Activated CD8-positive, alpha-beta memory T cell treated with anti-CD3 and anti-CD28 coated beads, Interleukin-2, amount 50 U/mL, for 48 hours (primary cell): Measurements from ENCODE around the gene C1QTNF5.
A peak's percentile ranks its signal among the peaks of the same experiment; 100 is the strongest.

Experiments
- DNase-seq: peaks from one replicate; pipeline ENCODE4 v3.0.0-alpha.2; 2020

Gene C1QTNF5

DNA sequence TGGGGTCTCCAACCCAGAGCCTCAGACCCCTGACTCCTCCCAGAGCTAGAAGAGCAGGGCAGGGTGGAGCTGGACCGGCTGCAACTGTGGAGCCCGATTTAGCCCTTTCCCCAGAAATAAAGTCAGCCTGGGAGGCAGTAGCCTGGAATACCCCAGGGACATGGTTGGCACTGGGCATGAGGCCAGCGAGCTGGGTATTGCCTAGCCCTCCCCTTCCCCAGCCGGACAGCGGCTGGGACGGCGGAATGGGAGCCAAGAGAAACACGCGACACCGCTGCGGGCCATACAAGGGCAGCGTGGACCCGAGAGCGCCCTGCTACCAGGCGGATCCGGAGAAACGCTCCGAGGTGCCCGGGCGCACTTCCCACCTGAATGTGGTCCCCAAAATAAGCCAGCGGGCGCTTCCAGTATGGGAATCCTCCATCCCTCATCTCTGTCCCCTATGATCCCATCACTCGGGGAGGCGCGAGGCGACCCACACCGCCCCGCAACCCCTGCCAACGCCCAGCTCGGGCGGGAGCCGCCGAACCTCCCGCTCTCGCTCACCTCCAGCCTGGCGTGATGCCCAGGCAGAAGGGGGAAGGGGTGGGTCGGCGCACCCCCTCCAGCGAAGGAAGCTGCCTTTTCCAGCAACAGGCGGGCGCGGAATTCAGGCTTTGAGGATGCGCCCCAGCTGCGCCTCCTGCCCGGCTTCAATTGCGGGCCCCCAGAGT lies 24.5 kb downstream of the C1QTNF5 start:
- DNase-seq = peak; percentile 66

DNA sequence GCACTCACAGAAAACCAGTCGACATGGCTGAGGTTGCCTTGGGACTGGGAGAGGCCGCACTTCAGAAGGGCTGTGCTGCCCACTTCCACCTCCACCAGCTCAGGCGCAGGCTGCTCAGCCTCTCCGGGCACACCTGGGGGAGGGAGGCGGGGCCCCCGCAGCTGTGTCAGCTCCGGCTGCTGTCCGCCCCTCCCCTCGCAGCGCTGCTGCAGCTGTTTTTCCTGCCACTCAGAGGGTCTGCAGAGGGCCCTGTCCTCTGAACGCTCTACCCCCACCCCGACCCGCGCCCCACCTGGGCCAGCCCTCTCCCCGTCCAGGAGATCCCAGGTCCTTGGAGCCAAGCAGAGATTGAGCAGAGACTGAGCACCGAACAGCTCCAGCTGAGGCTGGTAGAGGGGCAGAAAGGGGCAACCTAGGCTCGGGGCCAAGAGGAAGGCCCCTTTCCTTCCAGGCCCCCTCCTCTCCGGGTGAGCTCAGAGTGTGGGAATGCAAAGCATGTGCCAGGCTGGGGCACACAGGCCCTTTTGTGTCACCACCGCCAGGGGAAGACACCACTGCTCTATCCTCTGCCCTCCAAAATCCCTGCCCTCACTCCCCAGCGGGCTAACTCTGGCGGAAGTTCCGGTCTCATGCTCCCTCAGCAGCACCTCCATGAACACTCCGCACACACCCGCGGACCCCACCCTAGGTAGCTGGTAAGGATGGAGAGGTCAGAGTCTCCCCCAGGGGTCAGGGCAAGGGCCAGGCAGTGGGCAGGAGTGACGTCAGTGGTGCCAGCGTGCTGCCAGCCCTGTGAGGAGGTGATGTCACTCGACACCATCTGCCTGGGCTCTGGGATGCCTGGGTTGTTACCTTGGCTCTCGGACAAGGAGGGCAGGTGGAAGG lies 25.3 kb downstream of the C1QTNF5 start:
- peak; percentile 71 for DNase-seq

- DNase-seq = no peak
These were observed 26.0 kb downstream of the C1QTNF5 start for GRCh38 chr11:119314726-119315125.

GRCh38 chr11:119310682-119311052 lies 30.0 kb downstream of the C1QTNF5 start:
- no peak for DNase-seq

- no peak for DNase-seq
These were observed 30.6 kb downstream of the C1QTNF5 start for GRCh38 chr11:119309953-119310681.

DNA sequence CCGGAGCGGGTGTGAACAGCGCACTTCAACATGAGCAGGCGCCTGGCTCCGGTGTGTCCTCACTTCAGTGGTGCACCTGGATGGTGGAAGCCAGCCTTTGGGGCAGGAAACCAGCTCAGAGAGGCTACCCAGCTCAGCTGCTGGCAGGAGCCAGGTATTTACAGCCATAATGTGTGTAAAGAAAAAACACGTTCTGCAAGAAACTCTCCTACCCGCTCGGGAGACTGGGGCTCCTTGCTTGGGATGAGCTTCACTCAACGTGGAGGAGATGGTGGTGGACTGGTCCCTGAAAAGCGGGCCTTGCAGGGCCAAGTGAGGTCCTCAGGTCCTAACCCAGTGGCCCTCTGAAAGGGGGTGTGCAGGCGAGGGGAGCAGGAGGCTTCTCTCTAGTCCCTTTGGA lies 31.3 kb downstream of the C1QTNF5 start:
- no peak for DNase-seq

DNA sequence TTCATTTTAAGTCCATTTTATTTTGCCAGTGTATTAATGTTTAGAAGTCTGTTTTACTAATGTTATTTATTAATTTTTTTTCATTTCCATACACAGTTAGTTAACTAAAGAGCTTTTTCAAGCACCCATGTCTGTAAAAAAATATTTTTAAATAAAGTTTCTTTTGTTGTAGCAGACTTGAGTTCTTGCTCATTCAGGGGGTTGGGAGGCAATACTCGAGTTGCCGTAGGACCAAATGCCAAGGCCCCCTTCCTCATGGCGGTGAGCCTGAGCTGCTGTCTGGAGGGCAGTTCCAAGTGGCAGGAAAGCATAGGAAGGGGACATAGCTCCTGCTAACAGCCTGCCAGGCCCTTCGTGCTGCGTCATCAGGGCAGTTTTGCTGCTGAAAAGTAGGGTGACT lies 32.7 kb downstream of the C1QTNF5 start:
- no peak for DNase-seq

DNA sequence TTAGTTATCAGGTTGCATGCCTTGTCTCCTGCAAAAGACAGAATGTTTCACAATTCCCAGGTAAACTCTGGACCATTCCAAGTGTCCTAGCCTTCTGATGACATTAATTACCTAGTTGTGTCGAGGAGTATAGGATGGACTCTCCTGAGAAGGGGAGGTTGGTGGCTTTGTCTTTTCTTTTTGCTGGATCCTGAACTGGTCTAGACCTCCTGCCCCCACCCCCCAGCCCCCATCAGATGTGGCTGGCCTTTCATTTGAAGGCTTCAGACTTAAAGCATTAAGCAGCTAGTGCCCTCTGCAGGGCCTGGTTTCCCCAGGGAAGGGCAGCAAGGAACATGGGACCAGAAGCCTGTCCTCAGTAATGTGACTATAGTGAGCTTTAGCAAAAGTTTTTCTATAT lies 33.5 kb downstream of the C1QTNF5 start:
- DNase-seq = no peak

GRCh38 chr11:119306373-119306890 lies 34.3 kb downstream of the C1QTNF5 start:
- peak; percentile 58 for DNase-seq

DNA sequence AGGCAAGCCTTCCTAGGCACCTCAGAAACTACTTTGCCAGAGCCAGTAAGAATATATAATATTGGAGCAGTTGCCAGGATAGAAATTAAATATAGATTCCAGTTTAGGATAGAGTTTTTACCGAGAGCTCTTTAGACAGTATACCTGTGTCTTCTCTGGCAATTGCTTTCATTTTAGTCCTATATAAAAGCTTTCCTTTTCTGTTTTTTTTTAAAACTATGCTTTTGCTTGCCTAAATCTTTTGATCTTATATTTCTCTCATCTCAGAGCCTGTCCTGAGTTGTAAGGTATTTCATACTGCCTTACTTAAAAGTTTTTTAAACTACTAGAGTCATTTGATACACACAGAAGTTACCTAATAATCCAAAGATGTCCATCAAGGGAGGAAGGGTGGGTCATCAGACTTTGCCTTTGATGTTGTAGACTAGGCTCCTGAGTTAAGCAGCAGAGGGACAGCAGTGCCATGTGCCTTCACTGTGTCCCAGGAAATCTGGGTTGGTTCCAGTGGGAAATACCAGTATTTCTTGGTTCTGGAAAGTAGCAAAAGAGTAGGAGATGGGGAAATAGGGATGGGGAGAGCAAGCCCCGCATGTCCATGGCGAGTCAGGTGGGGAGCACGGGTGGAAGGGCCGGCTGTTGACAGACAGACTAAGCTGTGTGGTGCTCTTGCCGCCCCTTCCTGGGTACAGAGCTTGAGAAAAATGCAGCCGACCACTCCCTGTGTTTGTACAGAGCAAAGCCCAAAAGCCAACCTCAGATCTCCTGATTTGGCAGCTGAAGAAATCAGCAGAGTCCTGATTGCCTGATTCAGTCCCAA lies 34.9 kb downstream of the C1QTNF5 start:
- DNase-seq = no peak

DNA sequence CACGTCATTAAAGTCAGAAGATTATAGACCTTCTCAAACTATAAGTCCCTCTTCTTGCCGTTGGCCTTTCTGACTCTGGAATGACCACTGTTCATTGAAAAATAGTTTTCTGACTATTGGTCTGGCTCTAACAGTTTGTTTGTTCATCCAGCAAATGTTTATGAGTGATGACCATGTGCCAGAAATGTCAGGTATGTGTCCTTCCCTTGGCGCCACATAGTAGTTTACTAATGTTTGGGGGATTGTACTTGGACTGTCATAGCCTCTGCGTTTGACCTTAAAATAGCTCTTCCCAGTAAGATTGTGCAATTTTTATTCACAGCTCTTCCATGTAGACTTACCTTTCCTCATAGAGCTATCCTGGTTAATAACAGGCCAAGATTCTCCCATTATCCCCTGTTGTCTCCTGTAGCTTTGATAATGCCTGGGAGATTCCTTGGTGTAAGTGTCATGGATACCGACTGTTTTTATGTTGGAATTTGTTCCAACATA lies 37.4 kb downstream of the C1QTNF5 start:
- no peak for DNase-seq

DNA sequence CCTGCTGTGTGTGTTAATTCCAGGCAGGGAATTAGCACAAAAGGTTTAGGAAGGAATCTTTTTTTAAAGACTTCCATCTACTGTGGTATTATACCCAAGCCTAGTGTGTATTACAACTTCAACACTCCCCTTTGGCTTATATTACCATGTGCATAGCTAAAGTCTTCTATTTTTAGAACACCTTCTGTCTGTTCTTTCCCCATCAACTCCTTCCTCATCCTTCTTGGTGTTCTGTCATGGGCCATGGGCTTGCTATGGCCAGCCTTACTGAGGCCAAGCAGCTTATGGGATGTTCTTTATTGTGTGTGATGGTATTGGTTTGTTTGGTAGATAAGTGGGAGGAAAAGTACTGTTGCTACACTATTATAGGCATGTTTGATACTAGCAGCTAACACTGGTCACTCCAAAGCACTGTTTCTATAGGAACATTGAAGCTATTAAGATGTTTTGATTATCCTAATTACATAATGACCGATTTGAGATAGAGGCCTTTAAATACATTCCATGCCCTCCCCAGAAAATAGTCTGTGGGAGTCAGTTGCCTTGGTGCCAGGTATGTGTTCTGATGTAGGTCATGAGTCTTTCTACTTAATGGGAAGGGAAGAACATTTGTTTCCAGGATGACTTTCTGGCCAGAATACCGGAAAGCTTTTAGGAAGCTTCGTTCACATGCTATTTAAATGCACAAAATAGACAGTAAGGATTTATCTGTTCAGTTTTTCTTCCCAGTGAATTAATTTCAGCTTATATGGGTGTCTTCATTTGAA lies 40.3 kb downstream of the C1QTNF5 start:
- DNase-seq = no peak

- no peak for DNase-seq
These were observed 41.3 kb downstream of the C1QTNF5 start for GRCh38 chr11:119299416-119299815.

DNA sequence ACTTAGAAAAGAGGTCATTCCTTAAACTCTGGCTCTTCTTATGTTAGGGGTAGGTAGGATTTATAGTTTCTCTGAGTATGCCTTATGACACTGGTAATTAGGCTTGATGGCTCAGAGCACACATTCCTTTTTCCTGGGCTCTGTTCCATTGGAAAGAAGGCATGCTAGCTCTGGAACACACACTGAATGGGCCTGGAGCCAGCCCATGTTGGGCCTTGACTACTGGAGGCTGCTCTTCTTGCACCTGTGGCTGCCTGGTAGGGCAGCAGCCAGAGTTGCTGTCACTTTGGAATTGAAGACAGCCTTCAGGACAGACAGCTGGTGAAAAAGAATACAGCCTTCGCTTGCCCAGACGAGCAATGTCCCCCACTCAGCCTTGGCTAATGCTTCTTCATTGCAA lies 42.0 kb downstream of the C1QTNF5 start:
- no peak for DNase-seq

GRCh38 chr11:119297938-119298337 lies 42.7 kb downstream of the C1QTNF5 start:
- DNase-seq = no peak

DNA sequence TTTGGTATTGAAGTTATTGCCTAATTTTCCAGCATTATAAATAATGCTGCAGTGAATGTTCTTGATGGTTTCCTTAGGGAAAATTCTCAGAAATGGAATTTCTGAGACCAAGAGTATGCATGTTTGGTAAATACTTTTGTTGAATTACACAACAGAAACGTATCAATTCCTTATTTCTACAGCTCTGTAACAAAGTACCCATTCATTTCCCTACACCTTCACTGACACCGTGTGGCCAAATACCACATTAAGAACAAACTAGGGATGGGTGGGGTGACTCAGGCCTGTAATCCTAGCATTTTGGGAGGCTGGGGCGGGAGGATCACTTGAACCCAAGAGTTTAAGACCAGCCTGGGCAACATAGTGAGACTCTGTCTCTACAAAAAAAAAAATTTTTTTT lies 45.5 kb downstream of the C1QTNF5 start:
- no peak for DNase-seq

DNA sequence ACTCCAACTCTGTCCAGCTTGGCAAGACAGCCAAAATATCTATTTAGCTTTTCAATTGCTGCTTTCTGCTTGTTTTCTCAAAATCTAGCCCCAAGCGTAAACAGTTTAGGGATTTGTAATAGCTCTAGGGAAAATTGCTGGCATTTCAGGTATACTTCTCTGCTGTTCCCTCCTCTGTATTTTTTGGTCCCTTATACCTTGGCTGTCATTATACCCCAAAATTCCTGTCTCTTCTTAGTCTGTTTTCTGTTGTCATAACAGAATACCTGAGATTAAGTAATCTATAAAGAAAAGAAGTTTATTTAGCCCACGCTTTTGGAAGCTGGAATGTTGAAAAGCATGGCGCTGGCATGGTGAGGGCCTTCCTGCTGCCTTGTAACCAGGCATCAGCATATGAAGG lies 47.2 kb downstream of the C1QTNF5 start:
- no peak for DNase-seq

- DNase-seq = no peak
These were observed 49.7 kb downstream of the C1QTNF5 start for GRCh38 chr11:119290894-119291497.
